Adrenal gland (tissue), 5 donors: ENCODE data around the gene NREP.

Experiments used
- CTCF ChIP-seq, 6 experiments: fragments of 450-650 bp in 4 of 6; fragments of 200-600 bp in 2 of 6; sonication (generic) in 1 of 6; IDR thresholded peaks; 1 replicate in 5 of 6; 2 replicates in 1 of 6; pipeline versions ENCODE4 v1.5.1 to v1.8.0; 2016 to 2021; ENCODE audit warnings: antibody characterized with exemption in 6 of 6, mild to moderate bottlenecking in 2 of 6, moderate library complexity in 1 of 6
- POLR2A ChIP-seq, 2 donors: fragments of 450-650 bp; IDR thresholded peaks; one replicate each; pipeline ENCODE4 v1.6.1; 2017; ENCODE audit warnings: antibody characterized with exemption in 2 of 2, mild to moderate bottlenecking in 2 of 2, moderate library complexity in 1 of 2
- donor health status: DM: no; HTN: no; CAD: no.

DNA sequence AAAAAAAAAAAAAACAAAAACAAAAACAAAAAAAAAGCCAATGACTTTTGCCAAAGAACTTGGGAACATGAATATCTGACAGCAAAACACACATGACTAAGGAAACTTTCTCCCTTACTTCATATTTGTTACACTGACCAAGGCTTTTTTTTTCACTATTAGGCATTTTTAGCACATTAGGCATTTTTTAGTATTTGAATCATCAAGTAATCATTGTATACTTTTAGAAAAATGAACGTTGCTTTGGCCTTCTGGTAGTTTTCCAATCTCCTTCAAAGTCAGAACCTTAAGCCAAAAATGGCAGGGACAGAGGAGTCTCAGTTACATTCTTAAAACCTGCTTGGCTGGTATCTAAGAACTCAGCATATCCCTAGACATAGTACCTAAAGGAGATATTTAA, 19.3 kb downstream of the NREP start:
- TF ChIP-seq CTCF (IDR thresholded peaks at IDR 0.05): no peak
- no peak for TF ChIP-seq POLR2A (IDR thresholded peaks at IDR 0.05)
